CD4-positive, alpha-beta T cell treated with Interleukin-6 for 4 hours (primary cell): ENCODE results near the gene PFKFB3.
"Not testable (repeated sequence)": the region's sequence is repeated elsewhere in the genome, so short reads cannot be mapped to it uniquely, and the experiment has no call there.

Experiments used
- DNase-seq: peaks from one replicate; pipeline ENCODE4 v3.0.0-alpha.2; 2020; ENCODE audit warnings: mixed read lengths

The PFKFB3 gene

DNA sequence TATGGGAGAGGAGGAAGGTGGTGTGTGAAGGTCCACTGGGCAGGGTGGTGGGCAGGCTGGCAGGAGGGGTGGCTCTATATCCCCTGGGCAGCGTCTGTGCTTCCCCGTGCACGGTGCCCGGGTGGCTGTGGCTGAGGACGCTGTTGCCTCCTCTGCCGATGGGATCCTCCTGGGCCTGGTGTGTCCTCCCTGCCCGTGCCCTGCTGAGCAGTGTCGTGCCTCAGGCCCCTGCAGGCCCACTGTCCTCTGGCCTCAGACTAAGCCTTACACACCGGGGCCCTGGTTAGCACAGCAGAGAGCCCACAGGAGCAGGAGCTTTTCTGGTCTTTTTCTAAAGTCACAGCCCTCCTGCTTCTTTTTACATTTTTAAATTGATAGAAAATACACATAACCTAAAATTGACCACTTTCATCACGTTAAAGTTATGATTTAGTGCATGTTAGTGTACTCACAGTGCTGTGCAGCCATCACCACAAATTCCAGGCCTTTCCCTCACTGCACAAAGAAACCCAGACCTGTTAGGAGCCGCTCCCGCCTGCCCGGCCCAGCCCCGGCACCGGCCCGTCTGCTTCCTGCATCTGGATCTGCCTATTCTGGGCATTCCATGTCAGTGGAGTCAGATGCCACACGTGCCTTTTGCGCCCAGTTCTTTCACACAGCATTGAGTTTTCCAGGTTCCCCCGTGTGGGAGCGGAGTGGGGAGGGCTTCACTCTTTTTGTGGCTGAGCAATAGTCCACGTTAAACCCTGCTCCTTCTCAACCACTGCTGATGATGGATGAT is 19.4 kb downstream of the PFKFB3 start:
- no peak for DNase-seq

DNA sequence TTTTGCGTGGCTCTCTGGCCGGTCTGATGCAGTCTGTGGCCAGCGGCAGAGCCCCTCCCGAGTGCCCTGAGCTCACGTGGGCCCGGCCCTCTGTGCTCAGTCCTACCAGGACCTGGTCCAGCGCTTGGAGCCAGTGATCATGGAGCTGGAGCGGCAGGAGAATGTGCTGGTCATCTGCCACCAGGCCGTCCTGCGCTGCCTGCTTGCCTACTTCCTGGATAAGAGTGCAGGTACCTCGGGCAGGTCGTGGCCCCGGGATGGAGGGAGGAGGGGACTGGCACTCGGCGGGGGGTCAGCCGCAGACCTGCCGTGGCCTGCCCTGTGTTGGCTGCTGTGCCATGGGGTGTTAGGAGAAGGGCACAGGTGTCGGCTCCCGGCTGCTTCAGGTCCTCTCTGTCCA is 20.0 kb downstream of the PFKFB3 start:
- no peak for DNase-seq

DNA sequence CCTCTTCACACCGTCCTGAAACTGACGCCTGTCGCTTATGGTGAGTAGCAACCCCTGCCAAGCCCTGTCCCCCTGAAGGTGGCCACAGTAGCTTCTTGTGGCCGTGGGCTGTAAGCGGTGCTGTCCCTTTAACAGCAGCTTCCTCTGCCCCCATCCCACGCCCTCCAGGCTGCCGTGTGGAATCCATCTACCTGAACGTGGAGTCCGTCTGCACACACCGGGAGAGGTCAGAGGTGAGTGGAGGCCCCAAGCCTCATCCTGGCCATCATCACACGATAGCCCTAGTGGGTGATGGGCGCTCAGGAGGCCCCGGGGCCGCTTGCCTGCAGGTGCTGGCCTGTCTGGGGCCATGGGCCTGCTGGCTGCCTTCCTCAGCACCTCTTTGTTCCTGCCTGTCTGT is 21.2 kb downstream of the PFKFB3 start:
- no peak for DNase-seq

DNA sequence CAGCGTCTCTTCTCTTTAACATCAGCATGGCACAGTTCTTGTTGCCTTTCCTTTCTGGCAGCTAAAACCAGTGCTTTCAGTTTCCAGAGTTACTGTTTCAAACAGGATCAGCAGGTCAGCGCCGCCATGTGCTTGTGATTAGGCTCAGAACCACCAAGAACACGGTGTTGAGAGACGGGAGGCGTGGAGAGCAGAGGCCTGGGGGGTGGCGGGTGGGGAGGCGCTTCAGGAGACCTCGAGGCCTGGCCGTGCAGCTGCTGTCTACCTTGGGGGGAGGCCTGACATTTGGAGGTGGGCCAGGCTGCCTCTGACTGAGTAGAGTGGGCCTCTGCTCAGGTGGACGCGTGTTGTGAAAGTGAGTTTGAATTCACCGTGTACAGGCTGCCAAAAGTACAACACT is 22.0 kb downstream of the PFKFB3 start:
- no peak for DNase-seq

DNA sequence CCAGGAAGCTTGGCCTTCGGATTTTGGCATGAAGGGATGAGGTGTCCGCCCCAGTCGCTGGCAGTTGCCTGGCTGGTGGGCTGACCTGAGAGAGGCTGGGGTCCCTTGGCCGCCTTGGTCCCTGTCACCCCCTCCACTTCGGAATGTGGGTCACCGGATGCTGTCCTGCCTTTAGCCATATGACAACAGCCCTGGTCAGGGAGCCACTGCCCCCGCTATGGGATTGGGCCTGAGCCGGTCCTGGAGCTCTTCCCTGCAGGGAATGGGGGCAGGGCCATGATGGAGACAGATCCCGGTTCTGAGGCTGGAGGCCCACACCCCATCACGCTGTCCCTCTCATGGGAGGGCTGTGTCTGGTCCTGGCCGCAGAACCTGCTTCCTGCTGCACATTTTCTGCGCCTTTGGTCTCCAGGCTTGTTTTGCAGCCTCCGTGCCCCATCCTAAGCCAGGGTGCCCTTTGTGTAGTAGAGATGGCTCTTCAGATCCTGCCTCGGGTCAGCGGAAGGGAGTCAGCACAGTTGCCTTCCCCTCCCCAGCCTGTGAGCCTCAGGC is 22.6 kb downstream of the PFKFB3 start:
- no peak for DNase-seq

DNA sequence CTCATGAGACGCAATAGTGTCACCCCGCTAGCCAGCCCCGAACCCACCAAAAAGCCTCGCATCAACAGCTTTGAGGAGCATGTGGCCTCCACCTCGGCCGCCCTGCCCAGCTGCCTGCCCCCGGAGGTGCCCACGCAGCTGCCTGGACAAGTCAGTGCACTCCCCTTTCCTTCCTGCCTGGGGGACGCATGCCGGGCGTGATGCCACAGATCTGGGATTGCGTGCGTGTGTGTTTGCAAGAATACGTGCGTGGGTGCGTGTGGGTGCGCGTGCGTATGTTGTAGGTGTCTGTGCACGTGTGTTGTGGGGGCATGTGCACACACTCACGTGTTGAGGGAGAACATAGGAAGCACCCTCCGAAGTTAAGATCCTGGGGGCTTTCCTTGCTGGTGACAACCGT is 23.5 kb downstream of the PFKFB3 start:
- DNase-seq = no peak

DNA sequence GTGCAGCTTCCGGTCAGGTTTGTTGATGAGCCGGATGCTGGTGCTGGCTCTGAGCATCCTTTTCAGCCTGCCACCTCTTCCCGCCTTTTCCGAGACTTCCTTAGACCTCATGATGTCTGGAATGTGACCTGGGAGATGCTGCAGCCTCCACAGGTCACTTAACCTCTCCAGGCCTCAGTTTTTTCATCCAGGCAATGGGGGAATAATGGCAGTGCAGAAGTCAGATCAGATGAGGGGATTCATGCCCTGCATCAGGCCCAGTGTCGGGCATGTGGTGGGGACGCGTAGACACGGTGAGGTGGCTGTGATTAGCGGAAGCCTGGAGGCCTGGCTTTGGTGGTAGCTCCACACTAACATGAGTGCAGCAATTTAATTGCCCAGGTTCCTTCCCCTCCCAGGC is 24.6 kb downstream of the PFKFB3 start:
- DNase-seq = no peak

DNA sequence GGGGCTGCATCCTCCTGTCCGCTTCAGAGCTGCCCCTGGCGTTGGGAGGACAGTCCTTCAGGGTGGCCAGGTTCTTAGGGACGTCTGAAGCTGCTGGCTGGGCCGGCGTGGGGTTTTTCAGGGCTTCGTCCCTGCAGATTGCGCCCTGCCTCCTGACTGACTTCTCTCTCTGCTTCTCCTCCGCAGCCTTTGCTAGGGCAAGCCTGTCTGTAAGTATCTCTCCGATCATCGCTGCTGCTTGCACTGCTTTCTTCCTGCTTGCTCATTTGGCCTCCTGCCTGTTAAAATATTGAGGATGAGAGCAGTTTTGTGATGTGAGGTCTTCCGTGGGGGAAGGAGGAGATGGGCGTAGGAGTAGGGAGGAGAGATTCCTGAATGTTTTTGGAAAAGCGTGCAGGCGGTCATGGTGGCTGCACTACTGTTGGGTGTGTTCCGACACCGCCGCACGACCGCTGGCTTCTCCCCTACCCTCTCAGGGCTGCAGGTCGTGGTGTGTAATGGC is 25.3 kb downstream of the PFKFB3 start:
- no peak for DNase-seq

DNA sequence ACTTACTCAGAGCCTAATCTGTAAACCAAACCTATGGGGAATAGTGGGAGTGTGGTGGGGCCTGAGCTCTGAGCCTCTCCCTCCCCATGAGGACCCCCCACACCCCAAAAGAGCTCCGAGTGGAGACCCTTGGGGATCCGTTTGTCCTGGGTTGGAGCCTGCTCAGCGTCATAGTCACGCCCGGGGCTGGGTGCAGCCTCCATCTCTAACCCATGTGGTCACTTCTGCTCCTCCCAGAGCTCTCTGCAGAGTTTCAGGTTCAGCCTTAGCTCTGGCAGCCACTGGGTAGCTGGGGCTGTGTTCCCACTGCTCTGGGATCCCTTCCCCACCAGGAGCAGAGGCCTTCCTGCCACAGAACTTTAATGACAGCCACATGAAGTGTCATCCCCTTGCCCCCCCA is 25.9 kb downstream of the PFKFB3 start:
- no peak for DNase-seq

DNA sequence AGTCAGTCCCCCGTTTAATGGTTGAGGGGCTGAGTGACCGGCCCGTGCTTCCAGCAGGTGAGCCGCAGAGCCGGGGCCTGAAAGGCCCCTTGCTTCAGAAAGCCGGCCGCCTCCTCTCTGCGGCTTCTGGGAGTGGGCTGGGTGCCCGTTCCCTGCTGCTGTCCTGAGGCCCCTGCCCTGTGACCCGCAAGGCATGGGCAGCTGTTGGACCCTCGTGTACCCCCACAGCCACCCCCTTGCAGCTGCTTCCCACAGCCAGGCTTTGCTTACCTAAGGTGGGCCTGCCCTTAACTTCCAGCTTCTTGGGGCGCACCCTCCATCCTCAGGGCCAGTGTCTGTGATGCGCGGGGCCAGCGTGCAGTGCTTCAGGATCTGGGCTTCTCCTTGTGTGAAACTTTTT is 26.6 kb downstream of the PFKFB3 start:
- no peak for DNase-seq

DNA sequence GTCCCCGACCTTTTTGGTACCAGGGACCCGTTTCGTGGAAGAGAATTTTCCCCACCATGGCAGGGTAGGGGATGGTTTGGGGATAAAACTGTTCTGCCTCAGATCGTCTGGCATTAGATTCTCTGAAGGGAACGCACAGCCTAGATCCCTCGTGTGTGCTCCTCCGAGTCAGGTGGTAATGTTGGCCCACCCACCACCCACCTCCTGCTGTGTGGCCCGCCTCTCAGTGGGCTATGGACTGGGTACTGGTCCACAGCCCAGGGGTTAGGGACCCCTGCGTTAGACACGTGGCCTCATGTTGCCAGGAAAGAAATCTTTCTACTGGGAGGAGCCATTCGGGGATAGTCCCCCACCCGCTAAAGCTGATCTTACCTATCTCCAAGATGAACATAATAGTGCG is 27.0 kb downstream of the PFKFB3 start:
- DNase-seq = no peak

DNA sequence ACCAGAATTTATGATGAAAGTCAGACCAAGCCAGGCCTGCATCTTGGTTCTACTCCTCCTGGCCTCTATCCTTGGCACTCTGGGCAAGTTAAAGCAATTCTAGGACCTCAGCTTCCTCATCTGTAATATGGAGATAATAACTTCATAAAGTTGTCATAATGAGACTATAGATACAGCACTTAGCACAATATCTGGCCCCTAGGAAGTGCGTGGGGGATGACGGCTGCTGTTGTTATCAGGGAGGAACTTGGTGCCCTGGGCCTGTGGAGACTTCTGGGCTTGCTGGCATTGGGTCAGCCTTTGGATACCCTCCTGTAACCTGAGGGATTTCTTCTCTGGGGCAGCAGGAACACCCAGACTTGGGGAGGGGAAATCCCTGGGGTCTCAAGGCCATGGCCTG is 27.6 kb downstream of the PFKFB3 start:
- no peak for DNase-seq

DNA sequence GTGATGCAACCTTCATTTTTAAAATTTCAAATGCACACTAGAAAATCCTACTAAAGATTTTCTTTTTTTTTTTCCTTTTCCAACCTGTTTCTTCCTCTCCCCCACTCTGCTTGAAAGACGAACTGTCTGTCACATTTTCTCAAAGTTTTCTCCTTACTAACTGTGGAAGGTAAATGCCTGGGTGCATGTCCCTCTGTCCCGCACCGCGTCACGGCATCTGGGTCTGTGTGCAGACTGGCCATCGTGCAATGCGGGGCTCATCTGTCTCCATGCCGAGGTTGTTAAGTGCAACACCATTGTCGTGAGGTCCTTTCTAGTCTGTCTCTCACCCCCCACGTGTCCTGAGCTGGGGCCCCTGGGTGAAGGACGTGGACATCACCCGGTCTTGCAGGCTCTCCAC is 28.4 kb downstream of the PFKFB3 start:
- DNase-seq = no peak

DNA sequence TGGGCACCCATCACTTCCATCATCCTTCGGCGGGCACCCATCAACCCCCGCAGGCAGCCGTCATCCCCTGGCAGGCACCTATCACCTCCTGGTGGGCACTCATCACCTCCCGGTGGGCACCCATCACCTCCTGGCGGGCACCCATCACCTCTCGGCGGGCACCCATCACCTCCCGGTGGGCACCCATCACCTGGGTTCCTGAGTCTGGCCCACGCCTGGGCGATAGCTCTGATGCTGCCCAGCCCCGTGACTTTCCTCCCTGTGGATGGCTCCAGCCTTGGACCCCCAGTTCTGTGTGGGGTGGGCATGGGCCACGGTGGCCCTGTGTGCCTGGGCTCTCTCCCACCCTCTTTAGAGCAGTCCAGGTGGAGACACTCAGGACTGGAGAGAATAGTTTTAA is 29.0 kb downstream of the PFKFB3 start:
- no peak for DNase-seq

DNA sequence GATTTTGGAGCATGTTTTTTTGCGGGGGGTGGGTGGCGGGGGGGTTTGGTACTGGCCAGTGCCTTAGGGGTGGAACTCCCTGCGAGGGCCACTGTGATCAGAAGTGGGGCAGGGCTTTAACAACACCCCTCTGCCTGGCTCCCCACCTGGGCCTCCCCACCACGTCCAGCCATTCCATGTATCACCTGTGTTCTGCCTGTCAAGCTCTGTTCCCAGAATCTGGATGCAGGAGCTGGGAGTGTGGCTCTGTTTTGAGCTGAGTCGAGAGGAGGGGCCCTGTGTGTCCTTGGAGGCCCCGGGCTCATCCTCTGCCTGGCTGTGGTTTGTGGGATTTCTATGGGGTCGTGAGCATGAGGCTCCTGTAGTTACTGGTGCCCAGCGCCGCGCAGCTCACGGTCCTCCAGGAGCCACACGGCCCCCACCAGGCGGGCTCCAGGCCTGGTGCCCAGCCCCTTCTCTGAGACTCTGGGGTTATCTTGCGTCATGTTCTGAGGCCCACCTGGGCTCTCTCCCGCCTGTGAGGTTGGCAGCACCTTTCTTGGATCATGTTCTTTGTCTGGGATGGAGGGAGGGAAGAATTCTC is 29.6 kb downstream of the PFKFB3 start:
- no peak for DNase-seq

DNA sequence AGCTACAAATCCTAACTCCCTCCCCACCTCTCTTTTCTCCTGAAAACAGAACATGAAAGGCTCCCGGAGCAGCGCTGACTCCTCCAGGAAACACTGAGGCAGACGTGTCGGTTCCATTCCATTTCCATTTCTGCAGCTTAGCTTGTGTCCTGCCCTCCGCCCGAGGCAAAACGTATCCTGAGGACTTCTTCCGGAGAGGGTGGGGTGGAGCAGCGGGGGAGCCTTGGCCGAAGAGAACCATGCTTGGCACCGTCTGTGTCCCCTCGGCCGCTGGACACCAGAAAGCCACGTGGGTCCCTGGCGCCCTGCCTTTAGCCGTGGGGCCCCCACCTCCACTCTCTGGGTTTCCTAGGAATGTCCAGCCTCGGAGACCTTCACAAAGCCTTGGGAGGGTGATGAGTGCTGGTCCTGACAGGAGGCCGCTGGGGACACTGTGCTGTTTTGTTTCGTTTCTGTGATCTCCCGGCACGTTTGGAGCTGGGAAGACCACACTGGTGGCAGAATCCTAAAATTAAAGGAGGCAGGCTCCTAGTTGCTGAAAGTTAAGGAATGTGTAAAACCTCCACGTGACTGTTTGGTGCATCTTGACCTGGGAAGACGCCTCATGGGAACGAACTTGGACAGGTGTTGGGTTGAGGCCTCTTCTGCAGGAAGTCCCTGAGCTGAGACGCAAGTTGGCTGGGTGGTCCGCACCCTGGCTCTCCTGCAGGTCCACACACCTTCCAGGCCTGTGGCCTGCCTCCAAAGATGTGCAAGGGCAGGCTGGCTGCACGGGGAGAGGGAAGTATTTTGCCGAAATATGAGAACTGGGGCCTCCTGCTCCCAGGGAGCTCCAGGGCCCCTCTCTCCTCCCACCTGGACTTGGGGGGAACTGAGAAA is 30.4 kb downstream of the PFKFB3 start:
- DNase-seq = no peak

DNA sequence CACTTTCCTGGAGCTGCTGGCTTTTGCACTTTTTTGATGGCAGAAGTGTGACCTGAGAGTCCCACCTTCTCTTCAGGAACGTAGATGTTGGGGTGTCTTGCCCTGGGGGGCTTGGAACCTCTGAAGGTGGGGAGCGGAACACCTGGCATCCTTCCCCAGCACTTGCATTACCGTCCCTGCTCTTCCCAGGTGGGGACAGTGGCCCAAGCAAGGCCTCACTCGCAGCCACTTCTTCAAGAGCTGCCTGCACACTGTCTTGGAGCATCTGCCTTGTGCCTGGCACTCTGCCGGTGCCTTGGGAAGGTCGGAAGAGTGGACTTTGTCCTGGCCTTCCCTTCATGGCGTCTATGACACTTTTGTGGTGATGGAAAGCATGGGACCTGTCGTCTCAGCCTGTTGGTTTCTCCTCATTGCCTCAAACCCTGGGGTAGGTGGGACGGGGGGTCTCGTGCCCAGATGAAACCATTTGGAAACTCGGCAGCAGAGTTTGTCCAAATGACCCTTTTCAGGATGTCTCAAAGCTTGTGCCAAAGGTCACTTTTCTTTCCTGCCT is 31.1 kb downstream of the PFKFB3 start:
- no peak for DNase-seq

DNA sequence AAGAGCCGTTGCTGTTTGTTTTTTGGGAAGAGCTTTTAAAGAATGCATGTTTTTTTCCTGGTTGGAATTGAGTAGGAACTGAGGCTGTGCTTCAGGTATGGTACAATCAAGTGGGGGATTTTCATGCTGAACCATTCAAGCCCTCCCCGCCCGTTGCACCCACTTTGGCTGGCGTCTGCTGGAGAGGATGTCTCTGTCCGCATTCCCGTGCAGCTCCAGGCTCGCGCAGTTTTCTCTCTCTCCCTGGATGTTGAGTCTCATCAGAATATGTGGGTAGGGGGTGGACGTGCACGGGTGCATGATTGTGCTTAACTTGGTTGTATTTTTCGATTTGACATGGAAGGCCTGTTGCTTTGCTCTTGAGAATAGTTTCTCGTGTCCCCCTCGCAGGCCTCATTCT is 31.6 kb downstream of the PFKFB3 start:
- no peak for DNase-seq

DNA sequence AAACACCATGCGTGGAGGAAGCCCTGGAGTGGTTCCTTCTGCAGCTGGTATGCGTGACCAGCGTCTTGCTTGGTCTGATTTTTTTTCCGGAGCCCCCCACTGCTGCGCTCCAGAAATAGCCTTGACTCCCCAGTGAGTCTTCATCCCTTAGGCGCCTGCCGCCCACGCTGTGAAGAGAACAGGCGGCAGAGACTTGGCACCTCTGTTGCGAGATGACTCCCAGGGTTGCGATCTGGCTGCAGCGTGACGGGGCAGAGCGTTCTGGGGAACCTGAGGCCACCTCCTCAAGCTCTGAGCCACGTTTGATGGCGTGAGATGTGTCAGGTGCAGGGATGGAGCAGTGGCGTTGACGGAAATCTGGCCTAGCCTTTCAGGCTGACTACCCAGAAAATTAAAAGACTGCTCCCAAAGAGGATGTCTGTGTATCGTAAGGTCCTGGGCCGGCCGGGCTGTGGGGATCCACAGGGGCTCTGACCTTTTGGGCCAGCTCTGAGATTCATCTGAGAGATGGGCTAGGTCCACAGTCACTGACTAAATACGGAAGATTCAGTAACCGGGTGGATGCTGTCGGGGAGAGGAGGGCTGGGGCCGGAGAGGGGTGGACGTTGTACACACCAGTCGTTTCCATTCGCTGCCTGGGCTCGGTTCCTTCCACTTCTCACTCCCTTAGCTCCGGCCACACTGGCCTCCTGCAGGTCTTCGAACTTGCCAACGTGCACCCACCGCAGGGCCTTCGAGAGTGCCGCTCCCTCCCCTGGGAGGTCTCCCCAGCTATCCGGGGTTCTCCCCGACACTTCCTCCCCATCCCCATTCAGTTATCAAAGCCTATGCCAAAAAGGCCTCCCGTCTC is 33.8 kb downstream of the PFKFB3 start:
- no peak for DNase-seq

DNA sequence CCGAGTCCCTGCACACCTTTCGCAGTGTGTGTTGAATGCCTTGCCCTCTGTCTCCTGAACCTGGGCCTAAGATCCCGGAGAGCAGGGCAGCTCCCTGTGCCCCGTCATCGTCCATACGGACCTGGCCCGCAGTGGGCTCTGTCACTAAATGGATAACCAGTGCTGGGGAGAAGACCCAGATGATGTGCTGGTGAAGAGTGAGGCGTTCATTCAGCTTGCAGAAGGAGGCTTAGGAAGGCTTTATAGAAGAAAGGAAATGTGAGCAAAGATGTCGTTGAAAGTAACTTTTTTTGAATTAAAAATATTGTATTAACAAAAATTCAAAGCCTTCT is 34.4 kb downstream of the PFKFB3 start:
- DNase-seq = no peak

DNA sequence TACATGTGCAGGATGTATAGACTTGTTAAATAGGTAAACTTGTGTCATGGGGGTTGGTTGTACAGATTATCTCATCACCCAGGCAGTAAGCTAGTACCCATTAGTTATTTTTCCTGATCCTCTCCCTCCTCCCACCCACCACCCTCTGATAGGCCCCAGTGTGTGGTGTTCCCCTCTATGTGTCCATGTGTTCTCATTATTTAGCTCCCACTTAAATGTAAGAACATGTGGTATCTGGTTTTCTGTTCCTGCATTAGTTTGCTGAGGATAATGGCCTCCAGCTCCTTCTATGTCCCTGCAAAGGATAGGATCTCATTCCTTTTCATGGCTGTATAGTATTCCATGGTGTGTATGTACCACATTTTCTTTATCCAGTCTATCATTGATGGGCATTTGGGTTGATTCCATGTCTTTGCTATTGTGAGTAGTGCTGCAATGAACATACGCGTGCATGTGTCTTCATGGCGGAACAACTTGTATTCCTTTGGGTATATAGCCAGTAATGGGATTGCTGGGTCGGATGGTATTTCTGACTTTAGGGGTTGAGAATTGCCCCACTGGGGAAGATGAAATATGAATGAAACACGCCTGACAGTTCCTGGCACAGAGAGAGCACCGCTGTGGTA is 36.0 kb downstream of the PFKFB3 start:
- not testable (repeated sequence) for DNase-seq
